HG03139 (cell line): ENCODE results near the gene ATP9A.

Experiments
- ATAC-seq: cut with Tn5 transposase; IDR thresholded peaks from one replicate; pipeline ENCODE4 v1.9.1; 2021; ENCODE audit not compliant: unreplicated experiment

ATP9A gene

GRCh38 chr20:51604851-51605250 lies 163.3 kb downstream of the ATP9A start:
- ATAC-seq: no peak

- no peak for ATAC-seq
Measured at GRCh38 chr20:51602131-51602530, 166.1 kb downstream of the ATP9A start.

DNA sequence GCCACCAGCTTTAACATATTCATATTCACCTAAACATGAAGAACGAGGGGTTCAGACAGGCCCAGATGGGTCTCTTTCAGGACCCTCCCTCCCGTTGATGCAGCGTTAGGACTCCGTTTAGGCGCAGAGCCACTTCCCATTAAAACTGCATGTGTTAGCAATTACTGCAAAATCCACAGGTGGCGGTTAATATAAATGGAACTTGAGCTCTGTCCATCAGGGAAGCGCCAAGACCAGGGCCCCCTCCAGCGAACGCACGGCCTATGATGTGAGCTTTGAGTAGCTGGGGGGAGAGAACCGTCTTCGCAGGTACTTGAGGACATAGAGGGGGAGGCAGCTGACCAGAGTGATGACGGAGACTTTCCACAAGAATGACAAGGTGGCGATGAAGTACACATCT lies 167.2 kb downstream of the ATP9A start:
- no peak for ATAC-seq

- no peak for ATAC-seq
Measured at GRCh38 chr20:51600016-51600420, 168.2 kb downstream of the ATP9A start.

- no peak for ATAC-seq
Measured at GRCh38 chr20:51598556-51598955, 169.6 kb downstream of the ATP9A start.

DNA sequence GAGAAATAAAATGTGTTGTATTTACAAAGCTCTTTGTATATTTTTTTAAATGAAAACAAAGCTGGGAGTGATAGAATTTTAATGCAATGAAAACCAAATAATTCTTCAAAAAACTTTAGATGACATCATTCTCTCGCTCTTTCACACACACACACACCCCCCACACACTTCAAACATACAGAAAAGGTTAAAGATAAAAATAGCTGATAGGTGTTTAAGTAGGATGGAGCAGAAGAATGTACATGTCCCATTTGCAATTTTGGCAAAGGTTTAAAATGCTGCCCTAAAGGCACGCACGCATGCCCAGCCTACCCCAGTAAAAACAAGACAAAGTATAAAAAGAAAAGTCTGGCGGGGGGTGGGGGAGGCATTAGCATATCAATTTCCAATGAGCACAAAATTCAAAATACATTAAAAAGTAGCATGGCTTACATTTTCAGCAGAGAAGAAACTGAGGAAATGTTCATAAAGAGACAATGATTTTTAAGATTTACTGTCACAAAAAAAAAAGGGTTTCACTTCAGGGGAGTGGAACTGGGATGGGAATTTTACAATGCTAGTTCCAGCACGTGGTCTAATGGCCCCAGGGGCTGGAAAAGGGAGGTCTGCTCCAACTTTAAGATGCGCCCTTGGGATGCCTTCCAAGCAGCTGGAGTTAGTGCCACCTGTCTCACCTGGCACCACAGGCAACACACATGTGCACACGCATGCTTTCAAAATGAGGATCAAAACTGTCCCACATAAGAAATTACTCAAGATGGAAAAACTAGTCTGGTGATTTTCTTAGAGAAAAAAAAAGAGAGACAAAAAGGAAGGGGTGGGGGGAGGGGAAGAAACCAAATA lies 170.6 kb downstream of the ATP9A start:
- no peak for ATAC-seq

DNA sequence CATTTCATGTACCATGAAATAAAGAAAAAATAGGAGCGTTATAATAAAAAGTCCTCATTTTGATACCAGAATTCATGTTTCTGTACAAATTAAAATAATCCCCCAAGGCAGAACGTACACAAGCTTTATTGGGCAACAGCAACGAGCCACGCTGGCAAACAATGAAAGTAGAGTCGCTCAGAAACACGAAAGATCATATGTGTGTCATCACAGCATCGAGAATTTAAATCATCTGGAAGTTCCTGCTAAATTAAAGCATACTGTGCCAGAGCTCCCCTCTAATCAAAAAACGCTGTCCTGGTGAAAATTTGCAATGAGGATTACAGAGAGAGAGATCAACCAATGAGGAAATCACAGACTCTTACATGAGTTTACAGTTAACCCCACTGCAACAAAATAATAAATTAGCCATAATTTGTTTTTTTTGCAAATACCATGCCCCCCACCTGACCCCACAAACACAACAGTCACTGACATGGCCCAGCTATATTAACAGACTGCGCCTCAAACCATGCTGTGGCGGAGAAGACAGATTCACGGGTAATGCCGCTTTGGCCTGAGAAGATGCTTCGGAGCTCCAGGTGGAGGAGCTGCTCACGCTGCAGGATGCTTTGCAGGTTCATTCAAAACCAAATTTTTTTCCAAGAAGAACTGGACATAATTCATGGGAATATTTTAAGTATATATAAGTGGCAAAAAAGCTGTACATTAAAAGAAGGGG lies 171.4 kb downstream of the ATP9A start:
- no peak for ATAC-seq

GRCh38 chr20:51595744-51596143 lies 172.4 kb downstream of the ATP9A start:
- no peak for ATAC-seq

DNA sequence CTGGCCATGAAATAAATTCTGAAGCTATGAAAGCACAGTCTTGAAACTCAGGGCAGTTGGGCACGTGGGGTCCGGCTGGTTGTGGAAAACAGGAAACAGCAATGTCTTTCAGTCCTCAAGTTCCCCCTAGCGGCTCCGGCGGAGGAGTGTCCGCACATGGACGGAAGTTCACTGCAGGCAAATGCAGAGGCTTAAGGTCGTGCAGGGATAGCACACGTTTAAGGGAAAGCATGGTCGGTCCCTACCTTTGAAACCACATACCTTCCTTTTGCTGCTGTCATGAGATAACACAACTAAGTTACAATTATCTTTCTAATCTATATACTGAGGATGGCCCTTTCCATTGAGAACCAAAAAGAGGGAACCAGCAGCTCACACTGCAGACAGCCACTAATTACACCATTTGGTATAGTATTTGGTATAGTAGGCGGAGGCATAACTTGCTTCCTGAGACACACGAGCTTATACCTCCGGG lies 173.1 kb downstream of the ATP9A start:
- ATAC-seq: peak; percentile 95

DNA sequence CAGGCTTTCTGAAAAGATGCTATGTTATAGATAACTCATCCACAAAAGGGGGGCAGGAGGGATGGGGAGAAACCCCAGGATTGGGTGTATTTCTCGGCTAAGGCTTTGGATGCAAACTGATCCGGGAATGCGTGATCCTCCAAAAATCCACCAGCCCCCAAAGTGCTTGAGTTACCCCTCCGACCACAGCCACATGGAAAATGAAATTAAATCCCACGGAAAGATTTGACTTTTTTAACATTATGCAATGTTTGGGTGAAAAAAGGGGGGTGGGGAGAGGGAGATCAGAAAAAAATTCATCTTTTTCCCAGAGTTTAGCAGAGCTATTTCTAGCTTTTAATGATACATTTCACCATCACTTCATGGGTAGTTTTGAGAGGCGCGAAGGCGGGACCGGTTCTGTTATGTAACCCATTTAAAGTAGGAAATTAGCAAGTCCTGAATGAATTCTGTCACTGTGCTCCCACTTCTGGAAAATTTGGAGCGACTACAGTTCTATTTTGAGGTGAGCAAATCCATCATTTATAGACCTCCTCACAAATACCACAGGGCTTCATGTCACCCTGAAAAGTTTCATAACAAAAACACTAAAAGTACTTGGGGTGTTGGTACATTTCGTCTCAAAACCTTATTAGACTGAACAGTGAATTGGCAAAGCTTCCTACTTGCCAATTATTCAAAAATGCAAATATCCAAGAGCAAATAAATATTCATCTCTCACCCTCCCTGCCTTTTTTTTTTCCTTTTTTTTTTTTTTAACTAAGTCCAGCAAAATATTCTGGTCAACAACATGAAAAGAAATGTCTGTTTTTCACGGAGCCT lies 173.7 kb downstream of the ATP9A start:
- no peak for ATAC-seq

DNA sequence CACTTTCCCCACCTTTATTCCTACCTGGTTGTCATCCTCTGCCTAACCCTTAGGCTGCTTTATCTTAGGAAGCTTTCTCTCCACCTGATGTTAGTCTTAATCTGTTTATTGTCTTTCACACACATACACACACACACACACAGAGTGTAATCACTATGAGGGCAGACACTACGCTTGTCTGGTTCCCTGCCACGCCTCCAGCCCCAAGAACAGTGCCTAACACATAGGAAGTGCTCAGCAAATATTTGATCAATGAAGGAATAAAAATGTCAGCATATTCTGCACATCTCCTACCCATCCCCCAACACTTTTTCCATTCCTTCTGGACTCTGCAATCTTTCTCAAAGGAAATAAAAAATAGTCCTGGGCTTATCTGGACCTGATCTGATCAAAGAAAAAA lies 174.6 kb downstream of the ATP9A start:
- no peak for ATAC-seq

GRCh38 chr20:51592564-51592963 lies 175.6 kb downstream of the ATP9A start:
- no peak for ATAC-seq

DNA sequence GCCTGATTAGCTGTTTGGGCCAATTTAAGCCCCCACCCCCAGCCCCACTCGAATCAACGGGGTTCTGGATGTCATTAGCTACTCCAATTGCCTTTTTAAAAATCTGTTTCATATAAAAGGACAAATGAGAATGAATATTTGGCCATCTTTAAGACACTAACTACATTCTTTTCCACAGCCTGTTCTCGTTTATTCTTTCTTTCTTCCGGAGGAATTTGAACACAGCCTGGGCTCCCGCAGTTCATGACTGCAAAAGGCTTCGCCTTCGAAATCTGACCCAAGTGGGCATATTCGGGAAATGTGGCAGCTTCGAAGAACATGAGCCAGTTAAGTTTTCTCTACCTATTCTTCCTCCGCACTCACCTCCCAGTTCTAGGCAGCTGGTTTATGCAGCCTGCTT lies 176.3 kb downstream of the ATP9A start:
- no peak for ATAC-seq

GRCh38 chr20:51588762-51589161 lies 179.4 kb downstream of the ATP9A start:
- ATAC-seq: no peak

DNA sequence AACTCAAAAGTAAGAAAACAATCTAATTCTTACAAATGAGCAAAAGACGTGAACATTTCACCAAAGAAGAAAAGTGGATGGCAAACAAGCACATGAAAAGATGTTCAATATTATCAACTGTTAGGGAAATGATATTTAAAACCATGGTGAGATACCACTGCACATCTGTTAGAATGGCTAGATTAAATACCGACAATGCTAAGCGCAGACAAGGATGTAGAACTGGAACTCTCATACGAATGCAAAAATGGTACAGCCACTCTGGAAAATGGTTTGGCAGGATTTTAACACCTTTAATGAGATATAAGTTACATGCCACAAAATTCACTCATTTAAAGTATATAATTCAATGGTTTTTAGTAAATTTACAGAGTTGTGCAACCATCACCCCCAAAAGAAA lies 181.0 kb downstream of the ATP9A start:
- ATAC-seq: no peak

- no peak for ATAC-seq
Measured at GRCh38 chr20:51586005-51586440, 182.2 kb downstream of the ATP9A start.

GRCh38 chr20:51585148-51585547 lies 183.0 kb downstream of the ATP9A start:
- no peak for ATAC-seq

GRCh38 chr20:51584737-51585136 lies 183.5 kb downstream of the ATP9A start:
- ATAC-seq: no peak

DNA sequence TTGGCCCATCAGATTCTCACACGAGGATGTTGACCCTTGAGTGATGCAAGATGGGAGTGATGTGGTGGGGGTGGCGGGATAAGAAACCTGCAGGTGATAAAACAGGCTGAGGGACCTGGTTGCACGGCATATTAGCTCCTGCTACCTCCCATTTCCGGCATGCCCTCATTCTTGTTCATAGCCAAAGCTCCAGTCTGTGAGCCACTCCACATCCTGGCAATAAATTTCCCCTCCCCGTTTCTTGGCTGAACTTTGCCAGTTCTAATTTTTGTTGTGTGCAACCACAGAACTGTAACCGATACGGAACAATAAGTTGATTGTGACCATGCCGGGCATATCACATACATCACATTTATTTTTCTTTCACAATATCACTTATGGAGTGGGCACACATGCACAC lies 184.1 kb downstream of the ATP9A start:
- ATAC-seq: no peak

DNA sequence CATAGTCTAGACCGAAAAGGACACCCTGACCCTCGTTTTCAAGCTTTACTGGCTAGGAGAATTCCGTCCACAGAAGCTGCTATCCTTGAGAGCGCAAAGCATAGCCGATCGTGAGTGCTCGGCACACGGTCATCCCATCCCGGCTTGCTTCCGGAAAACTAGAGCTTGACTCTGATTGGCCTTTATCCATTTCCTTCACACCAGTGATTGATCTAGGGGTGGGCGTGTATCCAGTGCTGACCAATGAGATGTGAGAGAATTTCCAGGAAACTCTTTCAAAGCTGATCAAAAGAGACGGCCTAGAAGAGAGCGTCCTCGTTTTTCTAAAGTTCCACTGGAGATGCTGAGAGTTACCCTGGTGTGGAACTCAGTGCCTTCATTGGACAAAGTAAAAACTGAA lies 184.7 kb downstream of the ATP9A start:
- ATAC-seq: no peak

- no peak for ATAC-seq
Measured at GRCh38 chr20:51583073-51583472, 185.1 kb downstream of the ATP9A start.
